Stimulated activated CD4-positive, alpha-beta T cell treated with anti-CD3 and anti-CD28 coated beads, TNF-alpha, amount 100 ng/mL, for 24 hours (primary cell): Measurements from ENCODE around the gene AGER.
A peak's percentile ranks its signal among the peaks of the same experiment; 100 is the strongest.

Experiments used
- DNase-seq, 3 experiments: peaks; one replicate each; pipeline ENCODE4 v3.0.0-alpha.2; 2020; ENCODE audit warnings: low read depth in 3 of 3

AGER gene

GRCh38 chr6:32168807-32169591 lies 15.1 kb downstream of the AGER start:
- no peak for DNase-seq

- DNase-seq: no peak
Observed at GRCh38 chr6:32168350-32168749, 15.7 kb downstream of the AGER start.

GRCh38 chr6:32167761-32168262 lies 16.2 kb downstream of the AGER start:
- DNase-seq: no peak

- DNase-seq: no peak
Observed at GRCh38 chr6:32167154-32167760, 16.8 kb downstream of the AGER start.

GRCh38 chr6:32166411-32167061 lies 17.5 kb downstream of the AGER start:
- DNase-seq: no peak

GRCh38 chr6:32164295-32164694 lies 19.8 kb downstream of the AGER start, which contains the start of gene EGFL8:
TSS of gene EGFL8 (plus strand) at chr6:32164595. CDS start at chr6:32166166, 1,571 bp downstream.
- DNase-seq: no peak

- DNase-seq: no peak
Observed at GRCh38 chr6:32163559-32164258, 20.3 kb downstream of the AGER start.

- DNase-seq: no peak
Observed at GRCh38 chr6:32158052-32158451, 26.0 kb downstream of the AGER start.

GRCh38 chr6:32156891-32157290 lies 27.2 kb downstream of the AGER start:
- DNase-seq: no peak

- DNase-seq: peak in 2 of 3 experiments; percentile 28 to 60
Observed at GRCh38 chr6:32154514-32155161, 29.4 kb downstream of the AGER start.

- DNase-seq: peak; percentile 43 to 81 (median 60)
Observed at GRCh38 chr6:32153564-32154513, 30.2 kb downstream of the AGER start, which contains the start of gene PPT2. TSS of gene PPT2 (plus strand) at chr6:32154141. CDS start at chr6:32154595, 454 bp downstream.

- DNase-seq: no peak
Observed at GRCh38 chr6:32152769-32153563, 31.1 kb downstream of the AGER start.

- DNase-seq: no peak
Observed at GRCh38 chr6:32151863-32152768, 31.9 kb downstream of the AGER start, which contains the start of gene PRRT1. TSS of gene PRRT1 (minus strand) at chr6:32151939. CDS start at chr6:32151827, 112 bp downstream.

GRCh38 chr6:32151181-32151862 lies 32.7 kb downstream of the AGER start:
- DNase-seq: no peak

- no peak for DNase-seq
Observed at GRCh38 chr6:32149932-32150870, 33.9 kb downstream of the AGER start.

- DNase-seq: no peak
Observed at GRCh38 chr6:32149092-32149755, 34.8 kb downstream of the AGER start.
